ENCODE measurements around the gene MICB.
"Not testable (repeated sequence)": the region's sequence is repeated elsewhere in the genome, so short reads cannot be mapped to it uniquely, and the experiment has no call there.

MICB gene

DNA sequence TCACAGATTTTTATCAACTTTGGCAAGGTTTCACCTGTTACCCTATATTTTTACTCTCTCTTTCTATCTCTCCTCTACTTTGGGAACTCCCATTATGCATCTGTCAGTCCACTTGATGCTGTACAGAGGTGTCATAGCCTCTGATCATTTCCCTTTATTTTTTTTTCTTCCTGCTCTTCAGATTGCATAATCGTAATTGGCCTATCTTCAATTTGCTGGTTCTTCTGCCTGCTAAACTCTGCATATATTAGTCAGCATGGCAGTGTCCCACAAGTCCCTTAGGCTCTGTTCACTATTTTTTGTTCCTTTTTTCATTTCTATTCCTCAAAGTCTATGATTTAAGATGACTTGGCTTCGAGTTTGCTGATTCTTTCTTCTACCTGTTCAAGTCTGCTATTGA is 44.7 kb upstream of the MICB start:
- Histone ChIP-seq H3K27me3 (ENCODE audit: control insufficient read depth, low read length) (no peaks in the 10 kb centered on the region), H3K4me3 (ENCODE audit: low read length) (no peak overlapping the region), H3K36me3 (ENCODE audit: control insufficient read depth, low read length) (no peaks in the 10 kb centered on the region), H3K9me3 (ENCODE audit: control insufficient read depth, insufficient read depth, low read length) (no peaks in the 10 kb centered on the region; the same call in 1 of the 2 replicates), H3K27ac (ENCODE audit: low read depth, low read length) (no peak overlapping the region), H3K79me2 (ENCODE audit: control insufficient read depth, low read length) (no peaks in the 10 kb centered on the region), H3K4me1 (ENCODE audit: control insufficient read depth, low read length) (peaks cover 12% of the 10 kb centered on the region), H3F3A (ENCODE audit: control insufficient read depth, insufficient read depth) (no peaks in the 10 kb centered on the region), H4K20me1 (ENCODE audit: control insufficient read depth, insufficient read depth, low read depth, low read length) (no peaks in the 10 kb centered on the region), H3K4me2 (ENCODE audit: low read length) (no peak overlapping the region), H3K9me2 (replicated peaks; ENCODE audit: control insufficient read depth, low read length) (no peaks in the 10 kb centered on the region)
- no peak for TF ChIP-seq EZH2phosphoT487 (IDR thresholded peaks at IDR 0.05; ENCODE audit: borderline replicate concordance, low read length)
- TF ChIP-seq, protein P1, sequence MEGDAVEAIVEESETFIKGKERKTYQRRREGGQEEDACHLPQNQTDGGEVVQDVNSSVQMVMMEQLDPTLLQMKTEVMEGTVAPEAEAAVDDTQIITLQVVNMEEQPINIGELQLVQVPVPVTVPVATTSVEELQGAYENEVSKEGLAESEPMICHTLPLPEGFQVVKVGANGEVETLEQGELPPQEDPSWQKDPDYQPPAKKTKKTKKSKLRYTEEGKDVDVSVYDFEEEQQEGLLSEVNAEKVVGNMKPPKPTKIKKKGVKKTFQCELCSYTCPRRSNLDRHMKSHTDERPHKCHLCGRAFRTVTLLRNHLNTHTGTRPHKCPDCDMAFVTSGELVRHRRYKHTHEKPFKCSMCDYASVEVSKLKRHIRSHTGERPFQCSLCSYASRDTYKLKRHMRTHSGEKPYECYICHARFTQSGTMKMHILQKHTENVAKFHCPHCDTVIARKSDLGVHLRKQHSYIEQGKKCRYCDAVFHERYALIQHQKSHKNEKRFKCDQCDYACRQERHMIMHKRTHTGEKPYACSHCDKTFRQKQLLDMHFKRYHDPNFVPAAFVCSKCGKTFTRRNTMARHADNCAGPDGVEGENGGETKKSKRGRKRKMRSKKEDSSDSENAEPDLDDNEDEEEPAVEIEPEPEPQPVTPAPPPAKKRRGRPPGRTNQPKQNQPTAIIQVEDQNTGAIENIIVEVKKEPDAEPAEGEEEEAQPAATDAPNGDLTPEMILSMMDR (IDR thresholded peaks at IDR 0.05; ENCODE audit: low read depth, low read length, poor library complexity, severe bottlenecking): no peak

GRCh38 chr6:31459864-31460263 is 38.1 kb upstream of the MICB start:
- not testable (repeated sequence) for H3K27me3 ChIP-seq (ENCODE audit: control insufficient read depth, low read length); H3K4me2 ChIP-seq (ENCODE audit: low read length); H3K79me2 ChIP-seq (ENCODE audit: control insufficient read depth, low read length); H3K27ac ChIP-seq (ENCODE audit: low read depth, low read length); H4K20me1 ChIP-seq (ENCODE audit: control insufficient read depth, insufficient read depth, low read depth, low read length); H3K9me3 ChIP-seq (ENCODE audit: control insufficient read depth, insufficient read depth, low read length); H3K36me3 ChIP-seq (ENCODE audit: control insufficient read depth, low read length); H3F3A ChIP-seq (ENCODE audit: control insufficient read depth, insufficient read depth); H3K4me3 ChIP-seq (ENCODE audit: low read length); H3K9me2 ChIP-seq (replicated peaks; ENCODE audit: control insufficient read depth, low read length)
- H3K4me1 ChIP-seq (ENCODE audit: control insufficient read depth, low read length): peaks cover 21% of the 10 kb centered on the region

DNA sequence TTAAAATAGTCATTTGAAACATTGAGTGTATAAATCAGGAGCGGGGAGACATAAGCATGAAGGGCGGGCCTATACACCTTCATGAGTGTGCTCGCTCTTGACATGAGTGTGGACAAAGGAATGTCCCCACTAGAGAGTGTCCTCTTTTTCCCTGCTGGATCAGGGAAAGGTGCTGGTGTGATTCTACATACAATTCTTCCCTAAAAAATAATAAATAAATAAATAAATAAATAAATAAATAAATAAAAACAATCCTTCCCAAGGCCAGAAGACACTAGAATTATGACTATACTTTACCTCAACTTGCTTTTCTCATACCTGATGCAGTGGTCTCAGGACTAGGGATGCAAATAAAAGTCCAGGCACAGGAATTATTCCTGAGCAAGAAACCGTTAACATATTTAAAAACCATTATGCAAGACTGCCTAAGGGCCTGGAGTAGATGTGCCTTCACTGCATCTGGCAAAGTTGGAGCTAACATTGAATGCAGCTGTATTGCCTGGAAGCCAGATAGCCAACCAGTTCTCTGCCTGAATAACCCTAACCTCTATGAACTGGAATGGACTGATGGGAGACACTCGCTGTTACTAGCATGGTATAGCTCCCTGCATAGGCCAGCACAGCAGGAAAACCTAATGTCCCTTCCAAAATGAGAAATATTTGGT is 37.5 kb upstream of the MICB start:
- no peak for TF ChIP-seq EZH2phosphoT487 (IDR thresholded peaks at IDR 0.05; ENCODE audit: borderline replicate concordance, low read length)
- TF ChIP-seq, protein P1 (IDR thresholded peaks at IDR 0.05; ENCODE audit: low read depth, low read length, poor library complexity, severe bottlenecking): no peak

GRCh38 chr6:31462026-31462963 is 35.6 kb upstream of the MICB start:
- H4K20me1 ChIP-seq (ENCODE audit: control insufficient read depth, insufficient read depth, low read depth, low read length): no peaks in the 10 kb centered on the region
- no peaks in the 10 kb centered on the region for H3K27me3 ChIP-seq (ENCODE audit: control insufficient read depth, low read length)
- TF ChIP-seq, protein P1 (IDR thresholded peaks at IDR 0.05; ENCODE audit: low read depth, low read length, poor library complexity, severe bottlenecking): no peak
- H3K79me2 ChIP-seq (ENCODE audit: control insufficient read depth, low read length): no peaks in the 10 kb centered on the region
- no peak overlapping the region for H3K27ac ChIP-seq (ENCODE audit: low read depth, low read length)
- peak overlapping the region; percentile 72 for H3K4me2 ChIP-seq (ENCODE audit: low read length)
- H3K4me3 ChIP-seq (ENCODE audit: low read length): peak overlapping the region; percentile 75
- H3K9me3 ChIP-seq (ENCODE audit: control insufficient read depth, insufficient read depth, low read length): no peaks in the 10 kb centered on the region
- H3K4me1 ChIP-seq (ENCODE audit: control insufficient read depth, low read length): peaks cover 21% of the 10 kb centered on the region
- no peaks in the 10 kb centered on the region for H3K9me2 ChIP-seq (replicated peaks; ENCODE audit: control insufficient read depth, low read length)
- H3F3A ChIP-seq (ENCODE audit: control insufficient read depth, insufficient read depth): no peaks in the 10 kb centered on the region
- no peaks in the 10 kb centered on the region for H3K36me3 ChIP-seq (ENCODE audit: control insufficient read depth, low read length)

More for the DNA sequence above, 37.5 kb upstream of the MICB start:
- Histone ChIP-seq H3K36me3 (ENCODE audit: control insufficient read depth, low read length) (no peaks in the 10 kb centered on the region), H3K4me1 (ENCODE audit: control insufficient read depth, low read length) (peaks cover 21% of the 10 kb centered on the region), H3K27ac (ENCODE audit: low read depth, low read length) (no peak overlapping the region), H3K9me3 (ENCODE audit: control insufficient read depth, insufficient read depth, low read length) (no peaks in the 10 kb centered on the region), H3K4me2 (ENCODE audit: low read length) (no peak overlapping the region), H3K27me3 (ENCODE audit: control insufficient read depth, low read length) (no peaks in the 10 kb centered on the region), H3K4me3 (ENCODE audit: low read length) (no peak overlapping the region), H3K79me2 (ENCODE audit: control insufficient read depth, low read length) (no peaks in the 10 kb centered on the region), H3F3A (ENCODE audit: control insufficient read depth, insufficient read depth) (no peaks in the 10 kb centered on the region), H4K20me1 (ENCODE audit: control insufficient read depth, insufficient read depth, low read depth, low read length) (no peaks in the 10 kb centered on the region), H3K9me2 (replicated peaks; ENCODE audit: control insufficient read depth, low read length) (no peaks in the 10 kb centered on the region)

Data from DOHH2 (cell line).